Testis (tissue), 2 donors: ENCODE measurements around the gene MFAP3.

Experiments
- POLR2A ChIP-seq: fragments of 450-650 bp; IDR thresholded peaks from one replicate; pipeline ENCODE4 v1.6.1; 2017; ENCODE audit warnings: antibody characterized with exemption, mild to moderate bottlenecking, moderate library complexity
- TF ChIP-seq, protein P1 (sequence below), 3 experiments: fragments of 450-650 bp in 2 of 3; fragments of 200-600 bp in 1 of 3; sonication (generic) in 1 of 3; IDR thresholded peaks; one replicate each; pipeline ENCODE4 v1.5.1; 2016 to 2019; ENCODE audit warnings: antibody characterized with exemption in 3 of 3, mild to moderate bottlenecking in 2 of 3, moderate library complexity in 1 of 3

DNA sequence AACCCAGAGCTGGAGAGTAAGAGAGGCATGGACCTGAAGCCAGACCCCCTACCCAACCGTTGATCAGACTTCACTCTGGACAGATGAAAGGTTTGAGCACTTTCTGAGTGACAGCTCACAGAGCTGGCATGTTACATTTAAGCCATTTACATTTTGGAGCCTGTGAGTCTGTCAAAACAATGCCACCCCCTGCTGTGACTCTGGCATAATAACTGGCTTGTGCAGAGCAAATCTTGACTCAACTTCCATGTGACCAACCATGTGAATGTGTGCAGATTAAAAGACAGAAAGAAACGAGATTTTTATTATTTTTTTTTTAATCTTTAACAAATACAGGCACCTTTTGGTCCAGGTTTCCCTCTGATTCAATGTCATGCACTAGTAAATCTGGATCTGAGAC lies 48.5 kb downstream of the MFAP3 start:
- TF ChIP-seq, protein P1, sequence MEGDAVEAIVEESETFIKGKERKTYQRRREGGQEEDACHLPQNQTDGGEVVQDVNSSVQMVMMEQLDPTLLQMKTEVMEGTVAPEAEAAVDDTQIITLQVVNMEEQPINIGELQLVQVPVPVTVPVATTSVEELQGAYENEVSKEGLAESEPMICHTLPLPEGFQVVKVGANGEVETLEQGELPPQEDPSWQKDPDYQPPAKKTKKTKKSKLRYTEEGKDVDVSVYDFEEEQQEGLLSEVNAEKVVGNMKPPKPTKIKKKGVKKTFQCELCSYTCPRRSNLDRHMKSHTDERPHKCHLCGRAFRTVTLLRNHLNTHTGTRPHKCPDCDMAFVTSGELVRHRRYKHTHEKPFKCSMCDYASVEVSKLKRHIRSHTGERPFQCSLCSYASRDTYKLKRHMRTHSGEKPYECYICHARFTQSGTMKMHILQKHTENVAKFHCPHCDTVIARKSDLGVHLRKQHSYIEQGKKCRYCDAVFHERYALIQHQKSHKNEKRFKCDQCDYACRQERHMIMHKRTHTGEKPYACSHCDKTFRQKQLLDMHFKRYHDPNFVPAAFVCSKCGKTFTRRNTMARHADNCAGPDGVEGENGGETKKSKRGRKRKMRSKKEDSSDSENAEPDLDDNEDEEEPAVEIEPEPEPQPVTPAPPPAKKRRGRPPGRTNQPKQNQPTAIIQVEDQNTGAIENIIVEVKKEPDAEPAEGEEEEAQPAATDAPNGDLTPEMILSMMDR (IDR thresholded peaks at IDR 0.05), result no peak
- no peak for TF ChIP-seq POLR2A
